GM18861 (cell line): ENCODE measurements around the gene ZMYM4.
"Not testable (repeated sequence)": the region's sequence is repeated elsewhere in the genome, so short reads cannot be mapped to it uniquely, and the experiment has no call there.

ENCODE experiments used
- ATAC-seq: cut with Tn5 transposase; IDR thresholded peaks from one replicate; pipeline ENCODE4 v1.9.1; 2021; ENCODE audit not compliant: unreplicated experiment

The ZMYM4 gene

DNA sequence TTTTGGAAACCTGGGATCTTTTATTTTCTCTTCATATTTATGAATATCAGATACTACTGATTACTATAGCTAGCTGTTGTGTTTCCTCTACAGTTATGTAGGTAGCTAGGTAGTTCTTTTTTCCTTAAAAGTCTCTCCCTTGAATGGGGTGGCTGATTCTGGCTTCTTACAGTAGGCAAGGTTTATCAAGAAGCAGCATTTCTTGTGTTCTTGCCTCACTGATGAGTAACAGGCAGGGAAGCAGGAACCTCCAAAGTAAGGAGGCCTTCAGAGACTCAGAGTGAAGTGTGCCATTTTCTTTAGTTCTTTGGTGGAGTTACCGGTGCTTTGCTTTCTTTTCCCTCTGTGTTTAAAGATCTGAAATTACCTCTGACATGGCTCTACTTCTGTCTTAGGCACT lies 56.0 kb downstream of the ZMYM4 start:
- ATAC-seq: no peak

DNA sequence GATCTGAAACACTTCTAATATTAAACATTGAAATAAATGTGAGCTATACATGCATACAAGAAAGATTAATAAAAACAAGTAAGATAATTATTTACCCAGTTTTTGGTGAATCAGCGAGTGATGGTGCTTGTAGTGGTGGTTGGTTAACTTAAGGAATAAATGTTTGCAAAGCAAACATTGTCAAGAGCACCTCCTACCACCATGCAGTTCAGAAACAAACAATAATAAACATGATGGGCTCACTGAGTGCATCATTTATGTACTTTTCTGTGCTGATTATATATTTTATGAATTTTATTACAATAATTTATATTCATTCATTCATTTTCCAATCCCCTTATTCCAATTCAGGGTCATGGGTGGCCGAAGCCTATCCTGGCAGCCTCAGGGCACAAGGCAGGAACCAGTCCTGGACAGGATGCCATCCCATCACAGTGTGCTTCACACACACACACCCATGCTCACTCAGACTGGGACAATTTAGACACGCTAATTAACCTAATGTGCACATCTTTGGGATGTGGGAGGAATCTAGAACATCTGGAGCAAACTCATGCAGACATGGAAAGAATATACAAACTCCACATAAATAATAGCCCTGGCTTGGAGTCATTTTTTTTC lies 57.8 kb downstream of the ZMYM4 start:
- ATAC-seq: no peak

DNA sequence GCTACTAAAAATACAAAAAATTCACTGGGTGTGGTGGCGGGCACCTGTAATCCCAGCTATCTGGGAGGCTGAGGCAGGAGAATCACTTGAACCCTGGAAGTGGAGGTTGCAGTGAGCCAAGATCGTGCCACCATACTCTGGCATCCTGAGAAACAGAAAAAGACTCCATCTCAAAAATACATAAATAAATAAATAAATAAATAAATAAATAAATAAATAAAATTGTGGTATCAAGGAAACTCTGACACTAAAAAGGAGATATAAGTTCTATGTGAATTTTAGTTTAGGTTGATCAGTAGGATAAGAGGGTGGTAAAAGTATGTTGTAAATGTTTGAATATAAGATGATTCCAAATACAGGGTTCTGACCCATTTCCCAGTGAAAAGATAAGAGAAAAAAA lies 63.1 kb downstream of the ZMYM4 start:
- ATAC-seq: not testable (repeated sequence)

DNA sequence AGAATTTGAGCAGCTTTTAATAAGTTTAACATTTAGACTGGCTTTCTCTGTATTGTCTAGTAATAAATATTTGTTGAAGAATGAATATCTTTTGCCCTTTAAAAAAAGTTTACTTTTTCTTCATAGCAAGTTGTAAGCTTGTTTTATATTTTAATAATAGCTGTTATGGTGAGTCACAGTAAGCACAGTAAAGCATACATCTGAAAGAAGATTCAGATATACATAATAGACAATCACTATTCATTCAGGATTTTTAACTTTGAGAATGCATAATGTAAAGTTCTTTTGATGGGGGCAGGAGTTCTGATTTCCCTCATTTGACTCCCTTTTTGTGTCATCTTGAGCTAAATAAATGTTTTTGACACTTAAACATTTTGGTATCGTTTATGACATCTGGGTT lies 66.0 kb downstream of the ZMYM4 start:
- no peak for ATAC-seq

DNA sequence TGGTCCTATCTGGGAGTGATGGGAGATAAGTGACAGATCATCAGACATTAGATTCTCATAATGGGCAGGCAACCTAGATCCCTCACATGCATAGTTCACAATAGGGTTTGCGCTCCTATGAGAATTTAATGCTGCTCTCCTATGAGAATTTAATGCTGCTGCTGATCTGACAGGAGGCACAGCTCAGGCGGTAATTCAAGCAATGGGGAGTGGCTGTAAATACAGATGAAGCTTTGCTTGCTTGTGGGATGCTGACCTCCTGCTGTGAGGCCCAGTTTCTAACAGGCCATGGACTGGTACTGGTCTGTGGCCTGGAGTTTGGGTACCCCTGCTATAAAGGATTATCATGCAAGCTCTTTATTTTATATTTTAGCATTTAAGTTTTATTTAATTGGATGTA lies 72.0 kb downstream of the ZMYM4 start:
- ATAC-seq: no peak

DNA sequence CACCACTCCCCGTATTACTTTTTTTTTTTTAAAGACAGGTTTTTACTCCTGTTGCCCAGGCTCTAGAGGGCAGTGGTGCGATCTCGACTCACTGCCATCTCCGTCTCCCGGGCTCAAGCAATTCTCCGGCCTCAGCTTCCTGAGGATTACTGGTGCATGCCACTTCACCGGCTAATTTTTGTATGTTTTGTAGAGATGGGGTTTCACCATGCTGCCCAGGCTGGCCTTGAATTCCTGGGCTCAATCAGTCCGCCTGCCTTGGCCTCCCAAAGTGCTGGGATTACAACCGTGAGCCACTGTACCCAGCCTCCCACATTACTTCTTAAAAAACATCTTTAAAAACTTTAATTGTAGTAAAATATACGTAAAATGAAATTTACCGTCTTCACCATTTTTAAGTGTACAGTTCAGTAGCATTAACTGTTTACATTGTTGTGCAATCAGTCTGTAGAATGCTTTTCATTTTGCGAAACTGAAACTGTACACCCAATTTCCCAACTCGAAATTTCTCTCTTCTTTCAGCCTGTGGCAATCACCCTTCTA lies 77.0 kb downstream of the ZMYM4 start:
- no peak for ATAC-seq

DNA sequence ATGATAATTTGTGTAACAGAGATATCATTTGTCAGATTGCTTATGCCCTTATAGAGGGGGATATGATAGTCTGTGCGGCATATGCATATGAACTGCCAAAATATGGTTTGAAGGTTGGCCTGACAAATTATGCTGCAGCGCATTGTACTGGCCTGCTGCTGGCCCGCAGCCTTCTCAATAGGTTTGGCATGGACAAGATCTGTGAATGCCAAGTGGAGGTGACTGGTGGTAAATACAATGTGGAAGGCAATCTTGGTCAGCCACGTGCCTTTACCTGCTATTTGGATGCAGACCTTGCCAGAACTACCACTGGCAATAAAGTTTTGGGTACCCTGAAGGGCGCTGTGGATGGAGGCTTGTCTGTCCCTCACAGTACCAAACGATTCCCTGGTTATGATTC lies 82.4 kb downstream of the ZMYM4 start:
- no peak for ATAC-seq

DNA sequence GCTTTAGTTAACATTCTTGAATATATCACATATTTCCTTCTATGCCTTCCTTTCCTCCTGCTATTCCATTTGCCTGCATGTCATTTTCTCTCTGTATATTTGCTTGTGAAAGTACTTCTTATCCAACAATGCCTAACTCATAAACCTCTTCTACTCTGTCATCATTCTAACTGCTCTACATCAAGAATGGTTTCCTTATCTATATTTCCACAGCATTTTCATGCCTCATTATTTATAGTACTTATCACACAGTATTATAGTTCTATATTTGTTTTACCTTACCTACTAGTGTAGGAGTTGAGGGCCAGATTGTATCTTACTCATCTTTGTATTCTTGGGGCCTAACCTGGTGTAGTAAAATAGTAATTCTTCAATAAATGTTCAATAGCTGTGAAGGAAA lies 91.5 kb downstream of the ZMYM4 start:
- no peak for ATAC-seq

DNA sequence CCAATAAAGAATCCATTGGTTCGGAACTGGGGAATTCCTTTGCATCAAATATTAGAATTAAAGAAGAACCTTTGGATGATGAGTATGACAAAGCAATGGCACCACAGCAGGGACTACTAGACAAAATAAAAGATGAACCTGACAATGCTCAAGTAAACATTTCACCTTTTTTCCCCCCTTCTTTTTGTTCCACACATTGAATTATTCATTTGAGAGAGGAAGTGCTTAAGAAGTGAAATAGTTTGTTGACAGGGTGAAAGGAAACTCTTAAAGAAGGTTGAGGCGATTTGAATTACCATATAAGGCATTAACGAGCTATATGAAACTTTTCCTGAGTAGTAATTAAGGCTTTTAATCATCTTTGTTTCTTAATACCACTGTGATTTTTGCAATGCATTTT lies 93.1 kb downstream of the ZMYM4 start:
- no peak for ATAC-seq

DNA sequence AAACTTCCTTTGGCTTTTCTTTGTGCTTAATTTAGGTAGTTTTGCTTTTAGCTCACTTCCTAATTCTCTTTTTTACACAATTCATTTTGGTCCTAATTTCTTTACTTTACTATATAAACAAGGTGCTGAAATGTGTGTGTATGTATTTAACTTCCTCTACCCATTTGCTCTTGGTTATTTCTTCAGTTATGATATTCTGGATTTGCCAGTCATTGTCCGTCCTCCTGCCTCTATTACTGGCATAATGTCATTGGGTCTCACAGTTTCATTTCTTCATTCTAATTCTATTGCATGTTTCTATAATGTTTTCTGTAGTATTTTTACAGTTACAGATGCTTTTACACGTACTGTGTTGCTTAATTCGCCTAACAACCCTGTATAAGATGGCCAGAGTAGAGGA lies 96.2 kb downstream of the ZMYM4 start:
- ATAC-seq: no peak

DNA sequence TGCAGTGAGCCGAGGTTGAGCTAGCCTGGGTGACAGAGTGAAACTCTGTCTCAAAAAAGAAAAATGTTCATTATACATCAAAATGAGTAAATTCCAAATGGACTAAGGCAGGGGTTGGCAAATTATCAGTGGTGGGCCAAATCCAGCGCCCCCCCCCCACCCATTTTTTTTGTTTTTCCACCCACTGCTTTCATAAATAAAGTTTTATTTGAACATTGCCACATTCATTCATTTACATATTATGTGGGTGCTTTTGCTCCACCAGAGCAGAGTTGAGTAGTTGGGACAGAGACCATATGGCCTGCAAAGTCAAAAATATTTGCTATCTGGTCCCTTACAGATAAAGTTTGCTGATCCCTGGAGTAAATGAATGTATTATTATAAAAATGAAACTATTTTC lies 99.4 kb downstream of the ZMYM4 start:
- ATAC-seq: no peak

DNA sequence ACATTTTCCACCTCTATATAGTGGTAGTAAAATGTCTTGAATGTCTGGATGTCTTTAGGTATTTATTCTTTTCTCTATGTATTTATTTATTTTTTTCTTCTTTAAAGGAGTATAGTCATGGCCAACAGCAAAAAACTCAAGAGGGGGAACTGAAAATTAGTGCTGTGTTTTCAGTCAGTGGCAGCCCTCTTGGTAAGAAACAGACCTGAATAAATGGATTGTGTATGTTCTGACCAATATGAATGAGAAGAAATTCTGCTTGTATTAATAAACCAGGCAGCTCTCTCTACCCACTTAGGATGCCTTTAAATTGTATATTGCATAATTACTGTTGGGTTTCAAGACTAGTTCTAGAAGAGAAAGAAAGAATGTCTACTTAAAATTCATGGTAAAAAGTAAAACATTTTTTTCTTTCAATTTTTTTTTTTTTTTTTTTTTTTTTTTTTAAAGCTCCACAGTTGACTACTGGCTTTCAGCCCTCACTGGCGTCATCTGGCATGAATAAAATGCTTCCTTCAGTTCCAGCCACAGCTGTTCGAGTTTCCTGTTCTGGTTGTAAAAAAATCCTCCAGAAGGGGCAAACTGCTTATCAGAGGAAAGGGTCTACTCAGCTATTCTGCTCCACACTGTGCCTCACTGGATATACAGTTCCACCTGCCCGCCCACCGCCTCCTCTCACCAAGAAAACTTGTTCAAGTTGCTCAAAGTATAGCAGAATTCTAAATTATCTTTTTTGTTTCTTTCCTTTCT lies 101.6 kb downstream of the ZMYM4 start:
- ATAC-seq: no peak

DNA sequence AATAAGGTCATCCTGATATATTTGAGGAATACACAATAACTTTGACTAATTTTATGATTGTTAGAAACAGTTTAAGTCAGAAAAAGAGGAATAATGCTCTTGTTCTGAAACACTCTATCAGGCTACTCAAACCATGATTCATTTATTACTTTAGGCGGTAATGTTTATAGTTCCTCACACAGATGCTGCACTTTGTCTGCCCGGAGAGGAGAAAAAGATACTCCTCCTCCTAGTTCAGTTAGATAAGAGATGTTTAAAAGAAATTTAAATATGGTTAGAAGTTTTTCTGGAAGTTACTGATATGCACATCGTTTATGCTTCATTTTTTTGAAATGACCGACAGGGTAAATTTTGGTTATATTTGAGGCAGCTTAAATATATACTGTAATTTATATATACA lies 103.0 kb downstream of the ZMYM4 start:
- ATAC-seq: no peak

DNA sequence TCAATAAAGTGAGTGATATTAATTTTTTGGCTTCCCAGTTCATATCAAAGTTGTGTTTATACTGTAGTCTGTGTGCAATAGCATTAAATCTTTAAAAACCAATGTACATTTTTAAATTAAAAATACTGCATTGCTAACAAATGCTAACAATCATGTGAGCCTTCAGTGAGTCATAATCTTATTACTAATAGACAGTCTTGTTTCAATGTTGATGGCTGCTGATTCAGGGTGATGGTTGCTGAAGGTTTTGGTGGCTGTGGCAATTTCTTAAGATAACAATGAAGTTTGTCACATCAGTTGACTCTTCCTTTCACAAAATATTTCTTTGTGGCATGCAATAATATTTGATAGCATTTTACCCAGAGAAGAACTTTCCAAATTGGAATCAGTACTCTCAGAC lies 109.0 kb downstream of the ZMYM4 start:
- no peak for ATAC-seq

DNA sequence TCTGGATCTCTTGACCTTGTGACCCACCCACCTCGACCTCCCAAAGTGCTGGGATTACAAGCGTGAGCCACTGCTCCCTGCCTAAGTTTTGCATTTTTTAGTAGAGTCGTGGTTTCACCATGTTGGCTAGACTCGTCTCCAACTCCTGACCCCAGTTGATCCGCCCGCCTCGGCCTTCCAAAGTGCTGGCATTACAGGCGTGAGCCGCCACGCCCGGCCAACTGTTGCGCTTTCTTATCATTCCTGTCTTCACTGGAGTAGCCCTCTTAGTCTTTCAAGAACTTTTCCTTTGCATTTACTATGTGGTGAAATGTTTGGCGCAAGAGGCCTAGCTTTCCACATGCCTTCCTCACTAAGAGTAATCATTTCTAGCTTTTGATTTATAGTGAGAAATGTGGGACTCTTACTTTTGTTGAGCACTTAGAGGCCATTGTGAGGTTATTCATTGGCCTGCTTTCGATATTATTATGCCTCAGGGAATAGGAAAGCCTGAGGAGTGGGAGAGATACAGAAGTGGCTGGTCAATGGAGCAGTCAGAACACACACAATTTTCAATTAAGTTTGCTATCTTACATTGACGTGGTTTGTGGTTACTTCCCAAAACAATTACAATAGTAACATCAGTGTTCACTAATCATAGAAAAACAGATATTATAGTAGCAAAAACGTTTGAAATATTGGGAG lies 111.0 kb downstream of the ZMYM4 start:
- no peak for ATAC-seq

DNA sequence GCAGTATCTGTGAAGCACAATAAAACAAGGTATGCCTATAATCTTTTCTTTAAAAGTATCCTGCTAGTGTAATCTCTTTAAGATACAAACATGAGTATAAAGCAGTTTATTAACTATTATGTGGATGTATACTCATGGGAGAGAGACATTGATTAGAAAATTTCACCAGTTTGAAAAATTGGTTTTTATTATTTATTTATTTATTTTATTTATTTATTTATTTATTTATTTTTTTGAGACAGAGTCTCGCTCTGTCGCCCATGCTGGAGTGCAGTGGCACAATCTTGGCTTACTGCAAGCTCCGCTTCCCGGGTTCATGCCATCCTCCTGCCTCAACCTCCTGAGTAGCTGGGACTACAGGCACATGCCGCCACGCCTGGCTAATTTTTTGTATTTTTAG lies 111.6 kb downstream of the ZMYM4 start:
- not testable (repeated sequence) for ATAC-seq

DNA sequence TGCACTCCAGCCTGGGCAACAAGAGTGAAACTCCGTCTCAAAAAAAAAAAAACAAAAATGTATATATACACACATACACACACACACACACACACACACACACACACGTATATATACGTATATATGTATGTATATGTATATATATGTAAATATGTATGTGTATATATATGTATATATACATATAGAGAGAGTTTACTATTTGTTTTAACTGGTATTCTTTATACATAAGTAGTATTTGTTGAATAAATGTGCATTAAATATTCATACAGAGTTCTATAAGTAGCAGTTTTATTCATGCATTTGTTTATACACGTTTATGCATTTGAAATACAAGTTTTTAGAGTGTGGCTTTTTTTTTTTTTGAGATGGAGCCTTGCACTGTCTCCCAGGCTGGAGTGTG lies 113.6 kb downstream of the ZMYM4 start:
- ATAC-seq: no peak

DNA sequence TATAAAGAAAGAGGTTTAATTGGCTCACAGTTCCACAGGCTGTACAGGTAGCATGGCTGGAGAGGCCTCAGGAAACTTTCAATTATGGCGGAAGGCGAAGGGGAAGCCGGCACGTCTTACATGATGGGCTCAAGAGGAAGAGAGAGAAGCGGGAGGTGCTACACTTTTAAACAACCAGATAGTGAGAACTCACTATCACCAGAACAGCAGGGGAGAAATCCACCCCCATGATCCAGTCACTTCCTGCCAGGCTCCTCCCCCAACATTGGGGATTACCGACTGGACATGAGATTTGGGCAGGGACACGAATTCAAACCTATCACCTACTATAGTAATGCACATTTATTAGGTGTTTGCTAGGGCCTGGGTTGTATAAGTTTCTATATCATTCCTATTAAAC lies 117.8 kb downstream of the ZMYM4 start:
- ATAC-seq: no peak

DNA sequence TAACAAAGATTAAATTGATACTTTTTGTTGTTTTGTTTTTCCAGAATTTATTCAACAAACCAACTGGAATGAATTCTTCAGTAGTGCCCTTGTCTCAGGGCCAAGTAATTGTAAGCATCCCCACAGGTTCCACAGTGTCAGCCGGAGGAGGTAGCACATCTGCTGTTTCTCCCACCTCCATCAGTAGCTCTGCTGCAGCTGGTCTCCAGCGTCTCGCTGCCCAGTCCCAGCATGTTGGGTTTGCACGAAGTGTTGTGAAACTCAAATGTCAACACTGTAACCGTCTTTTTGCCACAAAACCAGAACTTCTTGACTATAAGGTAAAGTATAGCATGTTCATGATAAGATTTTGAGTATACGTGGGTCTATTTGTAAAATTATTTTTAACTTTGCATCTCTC lies 118.5 kb downstream of the ZMYM4 start:
- no peak for ATAC-seq

DNA sequence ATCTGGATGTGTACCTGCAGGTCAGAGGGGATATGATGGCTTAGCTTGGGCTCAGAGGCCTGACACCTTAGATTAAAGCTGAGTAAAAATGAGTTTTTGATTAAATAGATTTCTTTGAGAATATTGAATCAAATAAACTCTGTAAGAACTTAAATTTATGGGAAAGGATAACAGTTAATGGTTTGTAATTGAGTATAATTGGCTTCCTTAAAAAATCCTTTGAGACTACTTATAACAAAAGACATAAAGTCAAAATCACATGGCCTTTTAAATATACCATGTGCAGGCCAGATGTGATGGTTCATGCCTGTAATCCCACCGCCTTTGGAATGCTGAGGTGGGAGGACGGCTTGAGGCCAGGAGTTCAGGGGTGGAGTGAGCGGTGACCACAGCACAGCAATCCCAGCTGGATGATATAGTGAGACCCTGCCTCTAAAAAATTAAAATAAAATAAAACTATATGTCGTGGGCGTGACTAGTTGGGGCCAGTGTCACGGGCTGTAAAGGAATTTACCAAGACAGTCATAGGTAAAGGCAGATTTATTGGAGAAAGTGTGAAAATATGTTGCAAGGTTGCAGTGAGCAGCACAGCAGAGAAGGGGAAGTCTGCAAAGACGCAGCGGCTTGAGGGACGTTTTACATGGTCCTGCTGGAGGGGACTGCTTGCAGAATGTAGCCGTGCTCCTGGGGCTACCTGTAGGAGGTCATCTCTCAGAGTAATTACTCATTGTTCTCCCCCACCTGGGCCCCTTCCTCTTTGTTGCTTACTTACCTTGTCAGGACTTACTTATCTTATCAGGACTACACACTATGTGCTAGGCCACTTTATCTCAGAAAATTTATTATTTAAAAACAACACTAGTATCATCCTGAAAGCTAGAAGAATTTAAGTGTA lies 122.3 kb downstream of the ZMYM4 start:
- ATAC-seq: no peak

DNA sequence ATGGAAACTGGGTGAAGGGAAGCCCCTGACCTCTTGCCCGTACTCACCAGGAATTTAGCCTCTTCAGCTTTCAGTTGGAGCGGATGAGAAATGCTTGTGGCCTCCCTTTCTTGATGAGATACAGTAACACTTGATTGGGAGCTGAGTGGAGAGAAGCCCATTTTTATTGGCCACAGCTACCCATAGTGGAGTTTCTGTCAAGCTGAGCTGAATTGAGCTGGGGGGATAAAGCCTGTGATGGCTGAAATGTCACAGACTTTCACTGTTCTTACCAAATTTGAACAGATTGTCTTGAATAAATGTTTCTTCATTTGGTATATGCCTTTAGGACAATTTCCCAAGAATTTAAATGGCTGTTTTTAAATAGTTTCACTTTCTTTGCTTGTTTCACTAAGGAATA lies 125.9 kb downstream of the ZMYM4 start:
- no peak for ATAC-seq
